GM12874 (cell line): ENCODE data around the gene NPTX1.

ENCODE experiments used
- CTCF ChIP-seq: IDR thresholded peaks from 2 replicates; pipeline ENCODE4 v1.5.1; 2011; ENCODE audit warnings: low read depth, mild to moderate bottlenecking, control low read depth, low read length, moderate library complexity; ENCODE audit not compliant: insufficient read depth

The NPTX1 gene

GRCh38 chr17:80468781-80469493 lies 7.5 kb downstream of the NPTX1 start:
- no peak for TF ChIP-seq CTCF

- no peak for TF ChIP-seq CTCF
These were observed 8.2 kb downstream of the NPTX1 start for GRCh38 chr17:80468242-80468641.

GRCh38 chr17:80466188-80466705 lies 10.2 kb downstream of the NPTX1 start:
- TF ChIP-seq CTCF: no peak

GRCh38 chr17:80465327-80465974 lies 11.0 kb downstream of the NPTX1 start:
- no peak for TF ChIP-seq CTCF

GRCh38 chr17:80464486-80464885 lies 11.9 kb downstream of the NPTX1 start:
- TF ChIP-seq CTCF: no peak

- no peak for TF ChIP-seq CTCF
These were observed 12.5 kb downstream of the NPTX1 start for GRCh38 chr17:80463784-80464400.

GRCh38 chr17:80461528-80462160 lies 14.8 kb downstream of the NPTX1 start:
- TF ChIP-seq CTCF: no peak
